CD4-positive, alpha-beta T cell treated with Interleukin-21 for 1 hour (primary cell): Measurements from ENCODE around the gene HPSE2.

Source experiments
- DNase-seq: peaks from one replicate; pipeline ENCODE4 v3.0.0-alpha.2; 2020

The HPSE2 gene

GRCh38 chr10:98483658-98484057, 752.0 kb downstream of the HPSE2 start:
- no peak for DNase-seq

- no peak for DNase-seq
Observed at GRCh38 chr10:98482096-98482495, 753.6 kb downstream of the HPSE2 start.

GRCh38 chr10:98481404-98481945, 754.2 kb downstream of the HPSE2 start:
- DNase-seq = no peak

GRCh38 chr10:98478430-98479222, 757.0 kb downstream of the HPSE2 start:
- DNase-seq = no peak

- DNase-seq = no peak
Observed at GRCh38 chr10:98477861-98478260, 757.8 kb downstream of the HPSE2 start.

GRCh38 chr10:98474628-98475027, 761.0 kb downstream of the HPSE2 start:
- DNase-seq = no peak

GRCh38 chr10:98472196-98472595, 763.5 kb downstream of the HPSE2 start:
- DNase-seq = no peak

- DNase-seq = no peak
Observed at GRCh38 chr10:98470850-98471249, 764.8 kb downstream of the HPSE2 start.

- no peak for DNase-seq
Observed at GRCh38 chr10:98469001-98469931, 766.4 kb downstream of the HPSE2 start.

- DNase-seq = peak; percentile 80
Observed at GRCh38 chr10:98467506-98468318, 767.9 kb downstream of the HPSE2 start.

- DNase-seq = no peak
Observed at GRCh38 chr10:98466861-98467505, 768.7 kb downstream of the HPSE2 start.

GRCh38 chr10:98465866-98466265, 769.8 kb downstream of the HPSE2 start:
- no peak for DNase-seq

GRCh38 chr10:98463976-98464754, 771.5 kb downstream of the HPSE2 start:
- no peak for DNase-seq

- DNase-seq = no peak
Observed at GRCh38 chr10:98463016-98463415, 772.6 kb downstream of the HPSE2 start.

GRCh38 chr10:98461500-98461842, 774.2 kb downstream of the HPSE2 start:
- DNase-seq = no peak

- DNase-seq = no peak
Observed at GRCh38 chr10:98460837-98461499, 774.7 kb downstream of the HPSE2 start.

- DNase-seq = no peak
Observed at GRCh38 chr10:98458809-98459784, 776.6 kb downstream of the HPSE2 start.

- no peak for DNase-seq
Observed at GRCh38 chr10:98457721-98458120, 777.9 kb downstream of the HPSE2 start.

- DNase-seq = no peak
Observed at GRCh38 chr10:98456686-98457482, 778.8 kb downstream of the HPSE2 start.
